ENCODE data around the gene TBCE. TPM values are rescaled to one million over a fixed set of nuclear protein-coding genes. Genes with fewer than 3 reads are reported as not detected.

TBCE gene
- total RNA-seq, 1 experiment from 2014 or later: 20.8 TPM

DNA sequence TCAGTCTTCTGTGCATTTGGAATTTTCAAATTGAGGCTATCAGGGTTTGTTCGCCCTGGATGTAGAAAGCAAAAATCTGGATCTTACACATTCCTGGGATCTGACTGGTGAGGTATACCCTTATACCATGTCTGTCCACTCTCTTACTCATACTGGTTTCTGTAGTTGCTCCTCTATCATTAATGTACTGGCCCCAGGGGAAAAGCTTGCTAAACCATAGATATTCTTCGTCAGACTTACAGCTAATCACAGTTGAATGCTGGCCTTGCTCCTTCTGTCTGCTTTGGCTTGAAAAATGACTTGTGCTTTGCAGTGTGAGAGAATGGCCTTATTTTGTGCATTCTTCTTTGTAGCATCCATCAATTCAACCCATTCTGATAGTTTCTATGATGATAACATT is 30.5 kb downstream of the TBCE start:
- DNase-seq (ENCODE audit: low read depth, low spot score): no peak
- intact Hi-C loops (cut with micrococcal nuclease): no loop called here
- Histone ChIP-seq H3K9me2 (ENCODE audit: insufficient read depth) (no peaks in the 10 kb centered on the region), H3K36me3 (ENCODE audit: control insufficient read depth in 1 of 2, insufficient read depth in 2 of 2, low read length in 2 of 2) (no peaks in the 10 kb centered on the region), H3K27me3 (ENCODE audit: insufficient read depth, low read length) (no peaks in the 10 kb centered on the region), H3K9me3 (ENCODE audit: control insufficient read depth in 1 of 2, insufficient read depth in 1 of 2, low read depth in 1 of 2, low read length in 2 of 2) (no peaks in the 10 kb centered on the region), H3K27ac (ENCODE audit: low read depth, low read length) (no peak overlapping the region), H3K4me3 (replicated peaks in 1 of 2; ENCODE audit: low read depth in 1 of 2, low read length in 2 of 2) (no peak overlapping the region), H2AFZ (ENCODE audit: low read depth, low read length, poor library complexity, severe bottlenecking) (no peak overlapping the region), H4K20me1 (ENCODE audit: insufficient read depth) (no peaks in the 10 kb centered on the region), H3K9ac (ENCODE audit: low read length) (no peak overlapping the region), H3K4me2 (ENCODE audit: low read length) (no peak overlapping the region), H3K4me1 (ENCODE audit: control insufficient read depth in 1 of 2, insufficient read depth in 2 of 2, low read length in 2 of 2) (peaks cover 14 to 21% of the 10 kb centered on the region in 2 experiments), H3K79me2 (ENCODE audit: insufficient read depth, low read length) (peaks cover 30% of the 10 kb centered on the region)
- no TSS peak for BruUV-seq (replicated peaks)
- POLR2A ChIA-PET: no interaction called here
- CTCF ChIA-PET: no interaction called here
- RAD21 ChIA-PET (ENCODE audit: low non-redundant PET in 1 of 2, low total read pairs in 2 of 2, uncharacterized antibody in 2 of 2, unreplicated experiment in 2 of 2): no interaction called here
- TF ChIP-seq, protein P1, sequence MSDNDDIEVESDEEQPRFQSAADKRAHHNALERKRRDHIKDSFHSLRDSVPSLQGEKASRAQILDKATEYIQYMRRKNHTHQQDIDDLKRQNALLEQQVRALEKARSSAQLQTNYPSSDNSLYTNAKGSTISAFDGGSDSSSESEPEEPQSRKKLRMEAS (IDR thresholded peaks at IDR 0.05): no peak
- TF ChIP-seq ELF1 (IDR thresholded peaks at IDR 0.05; ENCODE audit: borderline replicate concordance, low read depth) (no peak), CBX3 (IDR thresholded peaks at IDR 0.05; ENCODE audit: low read depth) (no peak), EZH2phosphoT487 (IDR thresholded peaks at IDR 0.05; ENCODE audit: borderline replicate concordance) (no peak), ZNF274 (IDR thresholded peaks at IDR 0.05; ENCODE audit: low read depth, low read length) (no peak), JUND (IDR thresholded peaks at IDR 0.05) (no peak)
- no peak for ATAC-seq

DNA sequence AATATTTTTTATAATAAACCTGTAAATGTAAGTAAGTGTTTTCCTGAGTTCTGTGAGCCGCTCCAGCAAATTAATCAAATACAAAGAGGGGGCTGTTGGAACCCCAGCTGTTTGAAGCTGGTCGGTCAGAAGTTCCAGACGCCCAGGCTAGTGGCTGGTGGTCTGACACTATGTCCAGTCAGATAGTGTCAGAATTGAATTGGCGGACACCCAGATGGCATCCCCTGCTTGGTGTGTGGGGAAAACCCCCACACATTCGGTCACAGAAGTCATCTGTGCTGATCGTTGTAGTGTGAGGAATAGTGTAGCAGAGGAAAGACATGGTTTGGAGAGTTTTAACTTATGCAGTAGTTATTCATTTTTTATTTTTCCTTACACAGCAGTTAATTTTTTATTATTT is 32.4 kb downstream of the TBCE start:
- ATAC-seq (no peak), DNase-seq (ENCODE audit: low read depth, low spot score) (no peak)
- Histone ChIP-seq H3K9ac (ENCODE audit: low read length) (no peak overlapping the region), H3K9me2 (ENCODE audit: insufficient read depth) (no peaks in the 10 kb centered on the region), H3K4me3 (replicated peaks in 1 of 2; ENCODE audit: low read depth in 1 of 2, low read length in 2 of 2) (no peak overlapping the region), H3K79me2 (ENCODE audit: insufficient read depth, low read length) (peaks cover 23% of the 10 kb centered on the region), H3K36me3 (ENCODE audit: control insufficient read depth in 1 of 2, insufficient read depth in 2 of 2, low read length in 2 of 2) (no peaks in the 10 kb centered on the region), H3K4me1 (ENCODE audit: control insufficient read depth in 1 of 2, insufficient read depth in 2 of 2, low read length in 2 of 2) (peaks cover 29 to 37% of the 10 kb centered on the region in 2 experiments), H3K4me2 (ENCODE audit: low read length) (no peak overlapping the region), H3K9me3 (ENCODE audit: control insufficient read depth in 1 of 2, insufficient read depth in 1 of 2, low read depth in 1 of 2, low read length in 2 of 2) (no peaks in the 10 kb centered on the region), H3K27ac (ENCODE audit: low read depth, low read length) (no peak overlapping the region), H4K20me1 (ENCODE audit: insufficient read depth) (no peaks in the 10 kb centered on the region), H2AFZ (ENCODE audit: low read depth, low read length, poor library complexity, severe bottlenecking) (no peak overlapping the region), H3K27me3 (ENCODE audit: insufficient read depth, low read length) (no peaks in the 10 kb centered on the region)
- POLR2A ChIA-PET: no interaction called here
- CTCF ChIA-PET: no interaction called here
- RAD21 ChIA-PET (ENCODE audit: low non-redundant PET in 1 of 2, low total read pairs in 2 of 2, uncharacterized antibody in 2 of 2, unreplicated experiment in 2 of 2): no interaction called here
- no TSS peak for BruUV-seq (replicated peaks)
- TF ChIP-seq EZH2phosphoT487 (IDR thresholded peaks at IDR 0.05; ENCODE audit: borderline replicate concordance): no peak
- TF ChIP-seq CBX3 (IDR thresholded peaks at IDR 0.05; ENCODE audit: low read depth): no peak
- TF ChIP-seq EZH2 (IDR thresholded peaks at IDR 0.05): no peak
- no peak for TF ChIP-seq ZFX (IDR thresholded peaks at IDR 0.05)
- no peak for TF ChIP-seq ELF1 (IDR thresholded peaks at IDR 0.05; ENCODE audit: borderline replicate concordance, low read depth)
- no peak for TF ChIP-seq EGR1 (IDR thresholded peaks at IDR 0.05; ENCODE audit: low read depth)
- intact Hi-C loops (cut with micrococcal nuclease): no loop called here

Data from HCT116 (cell line).